GM18951 (cell line): ENCODE measurements around the gene RPL10.
"Not testable (repeated sequence)": the region's sequence is repeated elsewhere in the genome, so short reads cannot be mapped to it uniquely, and the experiment has no call there.

Source experiments
- POLR2A ChIP-seq: IDR thresholded peaks from 4 replicates; pipeline ENCODE4 v1.6.1; 2011; ENCODE audit warnings: mild to moderate bottlenecking; ENCODE audit not compliant: insufficient read length, insufficient read depth; ENCODE audit errors: extremely low read depth
- in situ Hi-C: fragments of 300-500 bp; cut with MboI; formaldehyde crosslinking; loops from one replicate; pipeline ENCODE4 v1.12.0; 2022; ENCODE audit warnings: low sequenced_read_pairs, mixed read lengths, inconsistent platforms; ENCODE audit not compliant: unreplicated experiment

RPL10 gene

GRCh38 chrX:154396973-154397887 is 947 bp upstream of the RPL10 start:
- in situ Hi-C loops: loop anchor here (10.0 kb wide), 1 partner anchor 62 kb away; no protein-coding TSS in a partner anchor
- no peak for TF ChIP-seq POLR2A

- in situ Hi-C loops: loop anchor here (10.0 kb wide), 1 partner anchor 64 kb away; no protein-coding TSS in a partner anchor
- TF ChIP-seq POLR2A: no peak
These were observed 720 bp downstream of the RPL10 start for GRCh38 chrX:154398668-154399526.

- in situ Hi-C loops: loop anchor here (10.0 kb wide), 1 partner anchor 65 kb away; no protein-coding TSS in a partner anchor
- TF ChIP-seq POLR2A: no peak
These were observed 1.6 kb downstream of the RPL10 start for GRCh38 chrX:154399527-154400368.

- in situ Hi-C loops: not testable (repeated sequence)
These were observed 2.2 kb downstream of the RPL10 start for GRCh38 chrX:154400369-154400817.

- peak; percentile 49 for TF ChIP-seq POLR2A
- in situ Hi-C loops: no loop called here
These were observed 3.0 kb downstream of the RPL10 start for GRCh38 chrX:154401045-154401799.

GRCh38 chrX:154401918-154402621 is 3.9 kb downstream of the RPL10 start:
- no peak for TF ChIP-seq POLR2A
- in situ Hi-C loops: no loop called here

- TF ChIP-seq POLR2A: no peak
- in situ Hi-C loops: no loop called here
These were observed 4.5 kb downstream of the RPL10 start for GRCh38 chrX:154402622-154403127.

- TF ChIP-seq POLR2A: no peak
- in situ Hi-C loops: no loop called here
These were observed 5.0 kb downstream of the RPL10 start for GRCh38 chrX:154403192-154403591.

- in situ Hi-C loops: no loop called here
- TF ChIP-seq POLR2A: no peak
These were observed 5.7 kb downstream of the RPL10 start for GRCh38 chrX:154403858-154404257.

- in situ Hi-C loops: no loop called here
- no peak for TF ChIP-seq POLR2A
These were observed 6.5 kb downstream of the RPL10 start for GRCh38 chrX:154404625-154405192.

- in situ Hi-C loops: no loop called here
- peak; percentile 26 for TF ChIP-seq POLR2A
These were observed 10.6 kb downstream of the RPL10 start for GRCh38 chrX:154408659-154409221.
